Lower lobe of right lung (tissue), 2 donors: Measurements from ENCODE around the gene THSD8. TPM values are rescaled to one million over a fixed set of nuclear protein-coding genes. Genes with fewer than 3 reads are reported as not detected.
"Not testable (repeated sequence)": the region's sequence is repeated elsewhere in the genome, so short reads cannot be mapped to it uniquely, and the experiment has no call there.

Experiments used
- ATAC-seq, 2 donors: fragments of 200-7000 bp; cut with Tn5 transposase; one replicate each; pipeline ENCODE4 v1.9.1; 2020 to 2022; ENCODE audit warnings: mild to moderate bottlenecking in 2 of 2, moderate library complexity in 2 of 2
- DNase-seq: peaks from one replicate; pipeline ENCODE4 v3.0.0-alpha.2; 2020
- H3K27ac ChIP-seq: fragments of 200-600 bp; one replicate; pipeline ENCODE4 v1.8.0; 2022
- H3K27me3 ChIP-seq: fragments of 200-600 bp; one replicate; pipeline ENCODE4 v1.8.0; 2022; ENCODE audit warnings: low read depth
- H3K36me3 ChIP-seq: fragments of 200-600 bp; one replicate; pipeline ENCODE4 v1.8.0; 2022; ENCODE audit warnings: mild to moderate bottlenecking
- H3K4me1 ChIP-seq: fragments of 200-600 bp; one replicate; pipeline ENCODE4 v1.8.0; 2022
- H3K4me3 ChIP-seq: fragments of 200-600 bp; one replicate; pipeline ENCODE4 v1.8.0; 2022; ENCODE audit warnings: mild to moderate bottlenecking
- H3K9me3 ChIP-seq: fragments of 200-600 bp; one replicate; pipeline ENCODE4 v1.8.0; 2022
- CTCF ChIP-seq: fragments of 200-600 bp; IDR thresholded peaks from one replicate; pipeline ENCODE4 v1.8.0; 2022; ENCODE audit warnings: antibody characterized with exemption, mild to moderate bottlenecking
- intact Hi-C: fragments of 100-400 bp; cut with DNase I; formaldehyde crosslinking; loops from one replicate; pipeline ENCODE4 v1.11.0; 2022
- total RNA-seq: library from RNA; stranded (reverse); fragmentation: NEBNext Ultra II Directional; extraction: Animal tissue kit (Norgen Biotek cat#: 25700); gene quantifications from one replicate; pipeline ENCODE4 v1.2.1, GENCODE V29; 2021
- donor health status: DM: no; HTN: yes; CAD: no; lungs with severe emphysema.

Gene THSD8
- total RNA-seq, 1 donor from 2014 or later: 1.5 TPM

GRCh38 chr19:12793290-12794195 lies 8.3 kb upstream of the THSD8 start:
- peaks cover 32% of the 10 kb centered on the region for H3K4me1 ChIP-seq
- H3K36me3 ChIP-seq: peaks cover 5% of the 10 kb centered on the region
- H3K27me3 ChIP-seq: no peaks in the 10 kb centered on the region
- DNase-seq (peak; percentile 94), ATAC-seq (peak; percentile 54 to 61)
- H3K9me3 ChIP-seq: no peaks in the 10 kb centered on the region
- peak overlapping the region; percentile 99 for H3K27ac ChIP-seq
- intact Hi-C loops: no loop called here
- TF ChIP-seq CTCF: no peak
- H3K4me3 ChIP-seq: peak overlapping the region; percentile 95

- Histone ChIP-seq H3K4me1 (peaks cover 24% of the 10 kb centered on the region), H3K36me3 (peaks cover 13% of the 10 kb centered on the region), H3K27ac (peak overlapping the region; percentile 99), H3K9me3 (no peaks in the 10 kb centered on the region), H3K4me3 (peak overlapping the region; percentile 95), H3K27me3 (no peaks in the 10 kb centered on the region)
- ATAC-seq (no peak), DNase-seq (no peak)
- no peak for TF ChIP-seq CTCF
- intact Hi-C loops: no loop called here
Observed at GRCh38 chr19:12794196-12794941, 7.5 kb upstream of the THSD8 start.

- peak overlapping the region; percentile 99 for H3K27ac ChIP-seq
- peaks cover 25% of the 10 kb centered on the region for H3K4me1 ChIP-seq
- H3K27me3 ChIP-seq: no peaks in the 10 kb centered on the region
- no peaks in the 10 kb centered on the region for H3K9me3 ChIP-seq
- ATAC-seq (no peak), DNase-seq (no peak)
- TF ChIP-seq CTCF: no peak
- H3K36me3 ChIP-seq: peaks cover 19% of the 10 kb centered on the region
- intact Hi-C loops: no loop called here
- no peak overlapping the region for H3K4me3 ChIP-seq
Observed at GRCh38 chr19:12794971-12795381, 6.9 kb upstream of the THSD8 start.

GRCh38 chr19:12796146-12797071 lies 5.5 kb upstream of the THSD8 start:
- peak overlapping the region; percentile 65 for H3K27ac ChIP-seq
- peaks cover 37% of the 10 kb centered on the region for H3K4me1 ChIP-seq
- no peaks in the 10 kb centered on the region for H3K9me3 ChIP-seq
- DNase-seq (peak; percentile 81), ATAC-seq (peak; percentile 10 to 27)
- TF ChIP-seq CTCF: peak; percentile 93
- peak overlapping the region; percentile 30 for H3K4me3 ChIP-seq
- peaks cover 24% of the 10 kb centered on the region for H3K36me3 ChIP-seq
- H3K27me3 ChIP-seq: no peaks in the 10 kb centered on the region
- intact Hi-C loops: no loop called here

GRCh38 chr19:12797141-12797587 lies 4.7 kb upstream of the THSD8 start:
- no peaks in the 10 kb centered on the region for H3K9me3 ChIP-seq
- H3K4me1 ChIP-seq: peaks cover 40% of the 10 kb centered on the region
- H3K4me3 ChIP-seq: no peak overlapping the region
- no peak overlapping the region for H3K27ac ChIP-seq
- no peak for DNase-seq
- H3K36me3 ChIP-seq: peaks cover 24% of the 10 kb centered on the region
- intact Hi-C loops: no loop called here
- no peaks in the 10 kb centered on the region for H3K27me3 ChIP-seq
- TF ChIP-seq CTCF: no peak
- no peak for ATAC-seq

- peaks cover 24% of the 10 kb centered on the region for H3K36me3 ChIP-seq
- intact Hi-C loops, H3K27ac ChIP-seq, DNase-seq, H3K4me3 ChIP-seq, H3K9me3 ChIP-seq, ATAC-seq, H3K27me3 ChIP-seq: not testable (repeated sequence)
- peaks cover 45% of the 10 kb centered on the region for H3K4me1 ChIP-seq
Observed at GRCh38 chr19:12797607-12798006, 4.3 kb upstream of the THSD8 start.
